Activated T-helper 1 cell treated with anti-CD3 and anti-CD28 coated beads, Interleukin-12 subunit alpha, Interleukin-12 subunit beta, Interleukin-2, Interleukin-4 antibody, amounts not matched to agents 30 ng/mL and 10 ng/mL and 1 ng/mL, durations not matched to agents 14 hours and 24 hours and 36 hours (primary cell): Measurements from ENCODE around the gene CLDN6. TPM values are rescaled to one million over a fixed set of nuclear protein-coding genes. Genes with fewer than 3 reads are reported as not detected.

Experiments
- DNase-seq: peaks from one replicate; pipeline ENCODE4 v3.0.0; 2021; ENCODE audit warnings: low spot score
- H3K27ac Mint-ChIP-seq: one replicate; pipeline ENCODE4 v1.8.0; 2021; ENCODE audit warnings: mild to moderate bottlenecking, mixed read lengths
- H3K27me3 Mint-ChIP-seq: one replicate; pipeline ENCODE4 v1.8.0; 2022; ENCODE audit warnings: mild to moderate bottlenecking, moderate library complexity, mixed read lengths; ENCODE audit not compliant: insufficient read depth
- H3K36me3 Mint-ChIP-seq: one replicate; pipeline ENCODE4 v1.8.0; 2021; ENCODE audit warnings: low read depth, mixed read lengths
- H3K4me1 Mint-ChIP-seq: one replicate; pipeline ENCODE4 v1.8.0; 2021; ENCODE audit warnings: low read depth, mixed read lengths
- H3K4me3 Mint-ChIP-seq: one replicate; pipeline ENCODE4 v1.8.0; 2021; ENCODE audit warnings: mild to moderate bottlenecking, moderate library complexity, mixed read lengths
- H3K9me3 Mint-ChIP-seq: one replicate; pipeline ENCODE4 v1.8.0; 2021; ENCODE audit warnings: mixed read lengths
- intact Hi-C: fragments of 100-400 bp; cut with micrococcal nuclease; formaldehyde crosslinking; loops from one replicate; pipeline ENCODE4 v1.15.1; 2024
- total RNA-seq: library from RNA; stranded (reverse); gene quantifications from 2 replicates; pipeline ENCODE4 v1.2.3, GENCODE V29; 2022

CLDN6 gene
- total RNA-seq, 1 donor from 2014 or later, result not detected

DNA sequence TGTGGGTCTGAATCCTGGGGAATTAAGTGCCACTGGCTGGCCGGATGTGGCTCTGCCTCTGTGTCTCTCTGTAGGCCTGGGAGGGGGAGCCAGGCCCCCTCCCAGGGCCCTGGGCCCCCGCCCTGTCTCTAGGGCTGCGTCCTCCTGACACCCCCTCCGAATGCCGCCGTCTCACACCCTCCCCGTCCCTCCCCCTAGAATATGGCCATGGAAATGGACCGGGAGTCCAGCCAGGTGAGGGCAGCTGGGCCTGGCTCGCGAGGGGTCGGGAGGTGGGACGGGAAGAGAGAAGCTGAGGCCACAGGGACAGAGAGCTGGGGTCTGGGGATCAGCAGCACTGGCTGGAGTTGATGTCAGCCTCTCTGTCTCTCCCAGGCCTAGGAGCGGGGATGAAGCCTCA, 21.7 kb downstream of the CLDN6 start:
- no peaks in the 10 kb centered on the region for H3K9me3 Mint-ChIP-seq
- no peak for DNase-seq

DNA sequence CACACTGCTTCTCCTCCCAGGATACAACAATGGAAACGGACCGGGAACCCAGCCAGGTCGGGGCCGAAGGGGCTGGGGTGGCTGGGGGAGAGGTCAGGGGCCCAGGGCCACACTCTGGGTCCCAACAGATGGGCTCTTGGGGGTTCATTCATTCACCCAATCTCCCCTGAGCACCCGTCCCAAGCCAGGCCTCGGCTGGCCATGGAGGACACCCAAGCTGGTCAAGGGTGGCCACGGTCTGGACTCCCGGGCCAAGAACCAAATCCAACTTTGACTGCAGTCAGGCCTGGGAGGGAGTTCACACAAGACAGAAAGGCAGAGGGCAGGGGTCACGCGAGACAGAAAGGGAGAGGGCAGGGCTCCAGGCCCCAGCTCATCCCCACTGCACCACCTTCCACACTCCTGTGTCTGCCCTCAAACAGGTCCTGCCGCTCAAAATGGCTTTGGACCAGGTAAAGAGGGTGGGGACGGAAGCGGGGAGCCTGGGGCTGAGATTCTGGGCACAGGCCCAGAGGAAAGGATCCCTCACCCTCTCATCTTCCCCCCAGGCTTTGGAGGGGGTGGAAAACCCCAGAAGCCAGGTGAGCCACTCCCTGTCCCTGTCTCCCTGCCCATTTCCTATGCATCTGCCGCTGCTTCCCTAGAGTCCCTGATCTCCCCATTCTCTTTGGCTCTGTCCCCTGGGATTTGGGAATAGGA, 25.5 kb downstream of the CLDN6 start:
- Mint-ChIP-seq H3K4me1 (no peaks in the 10 kb centered on the region), H3K27me3 (peaks cover 5% of the 10 kb centered on the region), H3K36me3 (no peaks in the 10 kb centered on the region), H3K4me3 (no peak overlapping the region), H3K27ac (no peak overlapping the region), H3K9me3 (no peaks in the 10 kb centered on the region)
- no peak for DNase-seq
- intact Hi-C loops, result no loop called here

More for the DNA sequence above, 21.7 kb downstream of the CLDN6 start:
- Mint-ChIP-seq H3K4me3 (no peak overlapping the region), H3K27ac (no peak overlapping the region), H3K36me3 (no peaks in the 10 kb centered on the region), H3K27me3 (peaks cover 6% of the 10 kb centered on the region), H3K4me1 (no peaks in the 10 kb centered on the region)
- intact Hi-C loops, result no loop called here

DNA sequence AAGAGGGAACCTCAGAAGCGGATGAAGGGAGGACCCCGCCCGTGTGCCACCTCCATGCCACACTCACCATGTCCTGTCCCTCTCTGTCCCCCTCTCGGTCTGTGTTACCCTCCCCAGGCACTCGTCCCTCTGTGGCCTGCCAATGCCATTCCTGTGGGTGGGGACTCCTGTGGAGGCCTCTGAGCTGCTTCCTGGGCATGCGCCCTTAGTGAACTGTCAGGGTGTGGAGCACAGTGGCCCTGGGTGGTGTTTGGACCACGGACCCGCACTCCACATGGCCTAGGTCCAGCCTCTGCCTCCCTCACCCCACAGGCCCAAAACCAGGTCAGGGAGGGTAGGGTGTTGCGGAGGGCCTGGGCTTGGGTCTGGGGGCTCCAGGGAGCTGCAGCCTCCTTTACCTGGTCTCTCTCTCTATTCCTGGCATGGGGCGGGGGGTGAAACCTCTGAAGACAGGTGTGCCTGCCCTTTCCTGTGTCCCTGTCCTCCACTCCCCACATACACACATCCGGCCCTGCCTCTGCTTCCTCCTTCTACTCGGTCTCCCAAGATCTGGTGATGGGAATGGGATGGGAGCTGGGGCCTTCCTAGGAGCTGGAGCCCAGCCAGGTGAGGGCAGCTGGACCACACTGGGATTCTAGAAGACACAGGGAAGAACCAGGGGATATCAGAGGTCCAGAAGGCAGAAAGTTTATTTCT, 26.3 kb downstream of the CLDN6 start:
- H3K36me3 Mint-ChIP-seq, result no peaks in the 10 kb centered on the region
- DNase-seq, result no peak
- H3K9me3 Mint-ChIP-seq, result no peaks in the 10 kb centered on the region
- H3K4me3 Mint-ChIP-seq, result no peak overlapping the region
- intact Hi-C loops, result no loop called here
- no peak overlapping the region for H3K27ac Mint-ChIP-seq
- H3K27me3 Mint-ChIP-seq, result peaks cover 5% of the 10 kb centered on the region
- no peaks in the 10 kb centered on the region for H3K4me1 Mint-ChIP-seq

DNA sequence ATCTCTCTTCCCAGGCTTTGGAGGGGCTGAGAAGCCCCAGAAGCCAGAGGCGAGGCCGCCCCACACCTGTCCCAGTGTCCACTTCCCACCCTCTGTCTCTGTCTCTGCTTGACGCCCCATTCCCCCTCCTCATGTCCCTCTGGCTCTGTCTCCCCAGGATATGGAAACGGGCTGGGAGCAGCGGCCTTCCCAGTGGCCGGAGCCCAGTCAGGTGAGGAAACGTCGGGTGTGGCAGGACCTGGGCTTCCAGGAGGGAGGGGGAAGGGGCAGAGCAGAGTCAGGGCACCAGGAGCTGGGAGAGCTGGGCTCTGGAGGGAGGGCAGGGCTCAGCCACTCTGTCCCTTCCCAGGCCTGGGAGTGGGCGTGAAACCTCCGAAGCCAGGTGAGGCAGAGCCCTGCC, 27.1 kb downstream of the CLDN6 start:
- intact Hi-C loops, result no loop called here
- Mint-ChIP-seq H3K36me3 (no peaks in the 10 kb centered on the region), H3K4me1 (no peaks in the 10 kb centered on the region), H3K4me3 (no peak overlapping the region), H3K27me3 (peaks cover 7% of the 10 kb centered on the region), H3K9me3 (no peaks in the 10 kb centered on the region), H3K27ac (no peak overlapping the region)
- no peak for DNase-seq

DNA sequence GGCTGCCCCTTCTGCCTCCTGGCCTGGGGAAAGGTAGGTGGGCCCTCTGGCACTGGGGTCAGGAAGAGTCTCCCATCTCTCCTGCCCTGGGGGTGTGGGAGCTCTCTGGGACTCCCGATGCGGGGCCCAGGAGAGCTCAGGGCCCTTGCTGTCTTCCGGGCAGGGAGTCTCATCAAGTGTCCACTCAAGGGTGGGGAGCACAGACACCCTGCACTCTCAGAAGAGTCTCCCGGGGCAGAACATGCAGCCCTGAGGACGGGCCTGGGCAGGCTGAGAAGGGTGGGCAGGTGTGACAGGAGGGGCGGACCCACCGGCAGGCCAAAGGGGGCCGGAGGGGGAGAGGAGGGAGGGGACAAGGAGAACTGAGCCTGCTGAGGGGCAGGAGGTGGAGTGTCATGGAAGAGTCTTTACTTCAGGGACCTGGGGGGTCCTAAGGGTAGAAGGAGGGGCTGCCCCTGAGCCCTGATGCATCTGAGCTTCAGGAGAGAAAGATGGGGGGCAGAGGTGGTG, 29.3 kb downstream of the CLDN6 start:
- Mint-ChIP-seq H3K27ac (no peak overlapping the region), H3K36me3 (no peaks in the 10 kb centered on the region), H3K4me1 (no peaks in the 10 kb centered on the region), H3K27me3 (peaks cover 9% of the 10 kb centered on the region), H3K9me3 (no peaks in the 10 kb centered on the region), H3K4me3 (no peak overlapping the region)
- intact Hi-C loops, result no loop called here
- DNase-seq, result no peak

DNA sequence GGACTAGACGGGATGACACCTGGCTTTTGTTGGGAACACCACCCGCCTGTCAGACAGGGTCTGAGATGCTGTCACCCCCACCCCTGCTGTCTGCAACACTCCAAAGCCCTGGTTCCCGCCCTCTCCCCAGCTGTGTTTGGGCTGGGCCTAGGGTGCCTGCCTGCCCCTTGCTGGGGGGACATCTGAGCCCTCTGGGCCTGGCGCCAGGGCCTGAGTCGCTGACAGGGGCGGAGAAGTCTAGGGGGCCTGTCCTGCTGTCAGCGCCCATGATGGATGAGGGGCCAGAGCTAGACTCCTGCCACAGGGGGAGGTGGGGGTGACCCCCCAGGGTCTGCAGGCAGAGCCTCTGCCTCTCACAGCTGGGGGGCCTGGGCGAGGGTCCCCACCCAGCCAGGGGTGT, 30.1 kb downstream of the CLDN6 start:
- Mint-ChIP-seq H3K4me3 (no peak overlapping the region), H3K9me3 (no peaks in the 10 kb centered on the region), H3K36me3 (no peaks in the 10 kb centered on the region), H3K27me3 (peaks cover 9% of the 10 kb centered on the region), H3K27ac (no peak overlapping the region), H3K4me1 (no peaks in the 10 kb centered on the region)
- intact Hi-C loops, result no loop called here
- no peak for DNase-seq

DNA sequence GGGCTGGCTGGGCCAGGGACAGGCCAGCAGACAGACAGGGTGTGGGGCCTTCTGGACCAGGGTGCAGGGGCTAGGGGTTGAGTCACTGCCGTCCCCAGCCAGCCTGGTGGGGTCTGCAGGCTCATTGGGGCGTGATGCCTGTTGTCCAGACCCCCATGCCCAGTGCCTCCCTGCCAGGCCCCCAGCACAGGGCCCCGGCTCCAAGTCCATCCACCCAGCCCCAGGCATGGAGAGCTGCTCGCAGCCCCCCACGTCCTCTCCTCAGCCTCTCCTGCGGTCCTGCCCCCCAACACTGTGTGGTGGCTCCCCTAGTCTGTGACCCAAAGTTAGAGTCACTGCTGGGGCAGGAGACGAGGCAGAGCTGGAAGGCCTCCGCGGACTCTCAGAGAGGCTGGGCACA, 30.7 kb downstream of the CLDN6 start:
- intact Hi-C loops, result no loop called here
- no peaks in the 10 kb centered on the region for H3K9me3 Mint-ChIP-seq
- no peak overlapping the region for H3K27ac Mint-ChIP-seq
- H3K27me3 Mint-ChIP-seq, result peaks cover 11% of the 10 kb centered on the region
- H3K4me3 Mint-ChIP-seq, result no peak overlapping the region
- DNase-seq, result no peak
- H3K4me1 Mint-ChIP-seq, result no peaks in the 10 kb centered on the region
- no peaks in the 10 kb centered on the region for H3K36me3 Mint-ChIP-seq

DNA sequence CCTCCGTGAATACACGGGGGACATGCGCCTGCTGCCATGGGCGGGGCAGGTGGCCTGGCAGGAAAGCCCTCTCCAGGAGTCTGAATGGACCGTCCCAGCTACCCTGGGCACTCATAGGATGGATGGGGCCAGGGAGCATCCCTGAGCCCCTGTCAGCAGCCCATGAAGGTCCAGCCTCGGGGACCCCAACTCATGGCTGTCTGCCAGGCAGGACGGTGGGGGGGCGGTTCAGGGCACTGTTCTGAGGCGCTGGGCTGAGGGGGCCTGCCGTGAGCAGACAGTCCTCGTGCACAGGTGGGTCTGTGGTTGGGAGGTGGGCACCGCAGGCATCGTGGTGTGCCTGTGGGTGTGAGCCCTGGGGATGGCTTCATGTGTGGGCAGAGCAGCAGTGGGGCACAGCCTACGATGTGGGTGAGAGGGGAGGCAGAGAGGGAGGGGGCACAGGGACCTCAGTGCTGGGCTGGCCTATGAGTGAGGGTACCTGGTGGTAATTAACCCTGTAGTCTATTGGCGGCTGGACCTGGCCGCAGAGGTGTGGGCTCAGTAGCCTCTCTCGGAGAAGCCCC, 31.3 kb downstream of the CLDN6 start:
- H3K27ac Mint-ChIP-seq, result no peak overlapping the region
- H3K36me3 Mint-ChIP-seq, result no peaks in the 10 kb centered on the region
- intact Hi-C loops, result no loop called here
- peaks cover 3% of the 10 kb centered on the region for H3K4me1 Mint-ChIP-seq
- DNase-seq, result no peak
- H3K4me3 Mint-ChIP-seq, result no peak overlapping the region
- peaks cover 11% of the 10 kb centered on the region for H3K27me3 Mint-ChIP-seq
- no peaks in the 10 kb centered on the region for H3K9me3 Mint-ChIP-seq

DNA sequence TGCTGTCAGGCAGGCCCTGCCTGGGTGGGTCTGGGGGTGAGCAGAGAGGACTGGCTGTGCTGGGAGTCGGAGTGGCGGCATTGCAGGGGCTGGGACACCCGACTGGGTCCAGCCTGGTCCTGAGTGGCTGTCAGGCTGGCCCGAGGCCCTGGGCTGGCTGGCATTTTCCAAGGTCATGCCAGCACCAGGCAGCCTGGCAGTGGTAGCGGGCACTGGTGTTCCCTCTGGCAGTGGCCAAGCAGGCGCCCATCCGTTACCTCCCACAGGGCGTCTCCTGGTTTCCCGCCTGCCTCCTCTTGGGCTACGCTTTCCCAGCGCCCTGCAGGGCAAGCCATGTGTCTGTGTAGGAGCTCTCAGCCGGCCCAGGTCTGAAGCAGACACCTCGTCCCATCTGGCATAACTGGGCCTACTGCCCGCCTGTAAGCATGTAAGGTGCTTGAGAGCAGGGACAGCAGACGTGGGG, 32.1 kb downstream of the CLDN6 start:
- DNase-seq, result no peak
- H3K36me3 Mint-ChIP-seq, result no peaks in the 10 kb centered on the region
- no peak overlapping the region for H3K27ac Mint-ChIP-seq
- H3K27me3 Mint-ChIP-seq, result peaks cover 11% of the 10 kb centered on the region
- H3K4me3 Mint-ChIP-seq, result no peak overlapping the region
- intact Hi-C loops, result no loop called here
- no peaks in the 10 kb centered on the region for H3K9me3 Mint-ChIP-seq
- H3K4me1 Mint-ChIP-seq, result peaks cover 4% of the 10 kb centered on the region

DNA sequence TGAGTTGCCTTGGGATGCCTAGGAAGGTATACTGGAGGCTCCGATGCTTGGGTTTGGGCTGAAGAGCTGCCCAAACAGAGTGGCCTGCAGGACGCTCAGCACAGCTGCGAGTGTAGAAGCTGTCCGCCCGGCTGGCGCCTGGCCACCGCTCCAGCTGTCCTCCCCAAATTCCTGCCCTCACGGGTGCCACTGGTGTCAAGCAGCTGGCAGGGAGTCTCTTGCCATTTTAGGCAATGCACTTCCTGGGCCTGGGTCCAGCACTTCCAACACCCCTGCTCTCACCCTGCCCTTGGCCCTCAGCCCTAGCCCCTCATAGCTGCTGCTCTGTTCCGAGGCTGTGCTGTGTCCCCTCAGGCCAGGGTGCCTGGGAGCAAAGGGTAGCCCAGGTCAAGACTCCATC, 32.5 kb downstream of the CLDN6 start:
- Mint-ChIP-seq H3K36me3 (no peaks in the 10 kb centered on the region), H3K9me3 (no peaks in the 10 kb centered on the region), H3K4me3 (no peak overlapping the region), H3K4me1 (peaks cover 4% of the 10 kb centered on the region), H3K27me3 (peaks cover 11% of the 10 kb centered on the region), H3K27ac (no peak overlapping the region)
- intact Hi-C loops, result no loop called here
- DNase-seq, result no peak

DNA sequence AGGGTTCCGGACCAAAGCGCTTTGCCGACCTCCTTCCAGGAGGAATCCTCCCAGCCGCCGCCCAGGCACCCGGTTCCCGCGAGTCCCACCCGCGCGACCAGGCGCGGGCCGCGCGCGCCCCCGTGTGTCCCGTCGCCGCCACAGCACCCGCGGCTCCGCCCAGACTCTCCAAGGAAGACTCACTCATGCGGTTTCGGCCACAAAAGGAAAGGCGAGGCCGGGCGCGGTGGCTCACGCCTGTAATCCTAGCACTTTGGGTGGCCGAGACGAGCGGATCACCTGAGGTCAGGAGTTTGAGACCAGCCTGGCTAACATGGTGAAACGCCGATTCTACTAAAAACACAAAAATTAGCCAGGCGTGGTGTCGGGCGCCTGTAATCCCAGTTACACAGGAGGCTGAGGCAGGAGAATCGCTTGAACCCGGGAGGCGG, 34.3 kb downstream of the CLDN6 start:
- Mint-ChIP-seq H3K27me3 (peaks cover 6% of the 10 kb centered on the region), H3K4me3 (peak overlapping the region; percentile 49), H3K4me1 (peaks cover 4% of the 10 kb centered on the region), H3K36me3 (no peaks in the 10 kb centered on the region), H3K9me3 (no peaks in the 10 kb centered on the region), H3K27ac (no peak overlapping the region)
- intact Hi-C loops, result loop anchor here (1.0 to 2.0 kb wide), 2 partner anchors 15 to 22 kb away; partner anchors contain the start of gene PAQR4
- peak; percentile 61 for DNase-seq

DNA sequence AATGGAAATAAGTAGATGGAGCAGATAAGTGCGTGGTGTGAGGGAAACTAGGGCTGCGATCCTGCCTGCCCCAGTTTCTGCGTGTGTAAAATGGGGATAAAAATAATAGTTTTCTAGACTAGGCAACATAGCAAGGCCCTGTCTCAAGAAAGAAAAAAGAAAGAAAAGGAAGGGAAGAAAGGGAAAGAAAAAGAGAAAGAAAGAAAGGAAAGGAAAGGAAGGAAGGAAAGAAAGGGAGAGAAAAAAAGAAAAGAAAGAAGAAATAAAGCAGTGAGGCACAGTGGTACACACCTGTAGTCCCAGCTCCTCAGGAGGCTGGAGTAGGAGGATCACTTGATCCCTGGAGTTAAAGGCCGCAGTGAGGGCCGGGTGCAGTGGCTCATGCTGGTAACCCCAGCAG, 35.6 kb downstream of the CLDN6 start:
- Mint-ChIP-seq H3K4me3 (peak overlapping the region; percentile 16), H3K4me1 (peaks cover 4% of the 10 kb centered on the region), H3K36me3 (no peaks in the 10 kb centered on the region), H3K27me3 (peaks cover 6% of the 10 kb centered on the region), H3K9me3 (no peaks in the 10 kb centered on the region), H3K27ac (no peak overlapping the region)
- intact Hi-C loops, result loop anchor here (2.0 kb wide), 1 partner anchor 14 kb away; the partner anchor contains the start of gene PAQR4
- no peak for DNase-seq

DNA sequence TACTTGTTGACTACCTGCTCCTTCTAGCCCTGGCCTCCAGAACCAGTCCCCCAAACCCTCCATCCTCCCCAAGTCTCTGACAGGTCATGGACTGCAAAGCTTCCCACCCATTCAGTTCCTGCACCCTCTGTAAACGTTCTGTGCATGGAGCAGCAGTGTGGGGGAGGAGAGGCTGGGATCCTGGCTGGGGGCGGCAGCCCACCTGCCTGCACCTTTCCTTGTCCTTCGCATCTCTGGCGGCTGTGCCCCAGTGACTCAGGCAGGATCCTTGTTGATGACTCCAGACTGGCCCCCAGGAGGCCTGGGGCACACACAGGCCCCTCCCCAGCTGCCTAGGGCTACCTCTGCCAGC, 36.1 kb downstream of the CLDN6 start:
- Mint-ChIP-seq H3K4me3 (peak overlapping the region; percentile 80), H3K9me3 (no peaks in the 10 kb centered on the region), H3K36me3 (no peaks in the 10 kb centered on the region), H3K4me1 (peaks cover 4% of the 10 kb centered on the region), H3K27me3 (peaks cover 6% of the 10 kb centered on the region), H3K27ac (peak overlapping the region; percentile 81)
- no peak for DNase-seq
- intact Hi-C loops, result loop anchor here (2.0 kb wide), 1 partner anchor 13 kb away; the partner anchor contains the start of gene PAQR4
